ENCODE results near the gene MEAF6.

- TF ChIP-seq EZH2phosphoT487 (IDR thresholded peaks at IDR 0.05; ENCODE audit: insufficient read depth, low read depth) (no peak), EZH2 (IDR thresholded peaks at IDR 0.05; ENCODE audit: insufficient read depth, poor library complexity, severe bottlenecking) (no peak)
Measured at GRCh38 chr1:37477946-37478345, 36.6 kb downstream of the MEAF6 start.
